C1 segment of cervical spinal cord (tissue), 14 donors: Measurements from ENCODE around the gene WNT5B.

ENCODE experiments used
- DNase-seq, 14 donors: peaks; one replicate each; lab custom pipeline; 2025; lab: John Stamatoyannopoulos, UW

WNT5B gene

DNA sequence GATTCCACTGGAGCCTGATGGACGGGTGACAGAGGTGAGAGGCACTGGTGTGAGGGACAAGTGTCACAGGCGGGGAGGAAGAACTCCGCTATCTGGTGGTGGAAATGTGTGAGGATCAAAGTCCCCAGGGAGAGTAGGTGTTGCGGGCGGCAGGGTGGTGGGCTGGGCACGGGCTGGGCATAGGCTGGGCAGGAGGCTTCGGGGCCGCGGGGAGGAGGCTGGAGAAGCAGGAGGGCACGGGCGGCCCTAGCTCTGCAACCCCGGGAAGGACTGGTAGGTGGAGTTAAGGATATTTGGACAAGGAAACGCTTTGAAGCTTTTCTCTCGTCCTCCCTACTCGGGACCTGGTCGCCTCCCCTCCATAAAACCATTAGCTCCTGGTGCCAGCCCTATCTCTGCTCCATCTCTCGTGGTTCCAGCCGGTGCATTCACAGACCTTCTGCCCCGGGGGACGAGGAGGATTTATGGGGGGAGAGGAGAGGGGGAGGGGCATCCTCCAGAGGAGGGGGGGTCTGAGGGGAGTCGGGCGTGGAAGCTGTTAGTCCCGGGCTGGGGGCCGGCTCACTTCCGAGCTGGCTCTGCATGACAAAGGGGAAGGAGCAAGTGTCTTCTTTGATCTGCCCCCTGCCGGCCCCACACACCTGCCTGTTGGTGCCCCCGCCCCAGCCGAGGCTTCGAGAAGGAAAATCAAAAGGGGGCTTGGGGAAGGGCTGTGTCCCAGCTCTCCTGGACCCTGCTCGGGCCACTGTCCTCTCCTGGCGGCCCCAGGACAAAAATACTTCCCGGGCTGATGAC lies 504 bp downstream of the WNT5B start:
- DNase-seq, result peak in 2 of 14 donors; percentile 24 to 33

DNA sequence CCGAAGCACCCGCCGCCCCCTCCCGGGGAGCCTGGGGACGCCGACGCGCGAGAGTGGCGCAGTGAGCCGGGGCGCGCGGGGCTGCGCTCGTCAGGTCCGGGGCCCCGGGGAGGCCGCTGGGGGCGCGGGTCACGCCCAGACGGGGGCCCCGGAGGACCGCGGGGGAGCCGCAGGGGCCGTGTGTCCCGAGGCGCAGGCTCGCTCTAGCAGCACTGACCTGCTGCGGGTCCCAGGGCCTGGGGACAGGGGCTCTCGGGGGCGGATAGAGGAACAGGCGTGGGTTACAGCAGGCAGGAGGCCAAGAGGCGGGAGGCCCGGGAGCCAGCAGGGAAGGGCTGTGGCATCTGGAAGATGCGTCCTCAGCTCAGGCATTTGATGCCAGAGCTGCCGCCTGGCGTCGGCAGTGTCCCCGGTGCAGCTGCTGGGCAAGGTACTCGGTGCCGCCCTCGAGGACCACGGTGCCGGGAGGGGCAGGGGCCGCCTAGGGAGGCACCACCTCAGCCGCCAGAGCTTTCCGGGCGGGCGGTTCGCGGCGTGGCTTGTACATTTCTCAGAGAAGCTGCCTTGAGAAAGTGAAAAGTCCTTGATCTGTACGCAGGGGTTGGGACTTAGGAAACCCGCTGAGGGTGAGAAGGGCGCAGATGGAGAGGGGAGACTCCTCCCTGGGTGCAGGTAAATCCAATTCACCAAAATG lies 1.2 kb downstream of the WNT5B start:
- peak in 7 of 14 donors; percentile 22 to 43 (median 32) for DNase-seq

DNA sequence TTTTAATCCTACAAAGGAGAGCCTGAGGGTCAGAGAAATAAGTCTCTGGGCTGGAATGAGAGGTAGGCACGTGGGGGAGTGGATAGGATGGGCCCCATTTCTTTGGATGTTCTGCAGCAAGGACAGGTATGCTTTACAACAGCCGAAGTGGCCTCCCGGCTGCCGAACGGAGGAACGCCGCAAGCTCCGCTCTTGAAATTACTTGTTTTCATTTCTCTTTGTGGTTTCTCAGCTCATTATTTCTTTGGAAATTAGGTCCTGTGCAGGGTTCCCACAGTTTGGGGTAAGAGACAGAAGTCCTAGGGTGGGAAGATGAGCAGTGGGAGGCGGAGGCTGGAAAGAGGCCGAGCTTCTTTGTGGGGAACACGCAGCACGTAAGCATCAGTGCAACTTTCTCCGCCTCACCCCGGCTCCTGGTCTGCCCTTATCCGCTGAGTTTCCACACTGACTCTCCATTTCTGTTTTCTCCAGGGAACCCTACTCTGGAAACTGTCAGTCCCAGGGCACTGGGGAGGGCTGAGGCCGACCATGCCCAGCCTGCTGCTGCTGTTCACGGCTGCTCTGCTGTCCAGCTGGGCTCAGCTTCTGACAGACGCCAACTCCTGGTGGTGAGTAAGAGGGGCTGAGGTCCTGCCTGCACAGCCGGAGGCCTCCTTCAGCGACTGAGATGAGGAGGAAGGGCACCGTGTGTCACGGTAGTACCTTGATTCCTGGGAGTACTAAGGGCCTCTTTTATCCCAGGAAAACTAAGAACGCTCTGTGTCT lies 2.0 kb downstream of the WNT5B start:
- no peak for DNase-seq

GRCh38 chr12:1632702-1633101 lies 3.7 kb downstream of the WNT5B start:
- DNase-seq, result peak in 4 of 14 donors; percentile 15 to 64 (median 32)

GRCh38 chr12:1633459-1633858 lies 4.4 kb downstream of the WNT5B start:
- DNase-seq, result no peak

DNA sequence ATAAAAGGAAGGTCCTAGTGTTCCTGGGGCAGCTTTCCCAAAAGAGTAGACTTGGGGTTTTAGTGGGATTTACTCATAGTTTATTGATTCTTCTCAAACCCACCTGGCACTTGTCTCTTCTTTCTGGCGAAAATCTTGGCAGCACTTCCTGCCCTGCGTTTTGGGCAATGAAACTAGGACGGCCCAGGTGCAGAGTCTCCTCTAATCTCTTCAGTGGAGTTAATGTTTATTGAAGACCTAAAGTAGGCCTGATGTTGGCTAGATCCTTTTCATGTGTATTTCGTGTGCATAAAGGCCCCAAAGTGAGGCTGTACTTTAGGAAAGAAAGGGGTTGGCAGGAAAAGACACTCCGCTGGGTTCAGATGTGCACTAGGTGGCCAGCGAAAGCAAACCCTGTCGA lies 5.1 kb downstream of the WNT5B start:
- DNase-seq, result no peak

GRCh38 chr12:1634590-1635191 lies 5.7 kb downstream of the WNT5B start:
- peak in 10 of 14 donors; percentile 44 to 77 (median 62) for DNase-seq

DNA sequence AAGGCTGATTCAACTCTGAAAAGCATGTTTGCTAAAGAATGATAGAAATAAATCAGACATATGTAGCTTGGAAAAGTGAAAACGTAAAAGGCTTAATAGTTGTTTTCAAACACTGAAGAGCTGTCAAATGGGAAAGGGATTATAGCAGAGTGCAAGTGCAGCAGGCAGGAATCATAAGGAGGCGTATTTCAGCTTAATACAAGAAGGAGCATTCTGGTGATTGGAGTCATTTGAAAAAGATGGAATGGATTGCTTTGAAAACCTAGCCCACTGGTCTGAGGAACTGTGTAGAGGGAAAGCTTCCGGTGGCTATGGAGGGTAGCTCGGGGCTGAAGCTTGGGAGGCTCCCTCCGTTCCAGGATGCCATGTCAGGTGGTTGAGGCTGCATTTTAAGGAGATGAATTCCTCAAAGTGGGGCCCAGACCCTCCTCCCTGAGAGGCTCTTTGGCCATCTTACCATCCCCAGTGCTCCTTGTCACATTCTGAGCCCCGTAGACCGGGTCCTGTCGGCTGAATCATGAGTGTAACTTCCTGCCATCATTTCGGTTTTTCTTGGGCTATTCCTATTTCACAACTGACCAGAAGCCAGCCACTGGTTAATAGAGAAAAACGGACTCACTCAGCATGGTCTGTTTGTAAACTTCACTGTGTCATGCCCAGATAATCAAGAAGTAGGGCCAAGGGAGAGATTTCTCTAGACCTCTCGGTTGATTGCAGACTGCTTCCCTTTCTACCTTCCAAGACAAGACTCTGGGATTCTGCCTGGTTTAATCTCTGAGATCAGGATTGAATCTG lies 6.5 kb downstream of the WNT5B start:
- DNase-seq, result no peak

GRCh38 chr12:1638203-1638602 lies 9.2 kb downstream of the WNT5B start:
- no peak for DNase-seq

GRCh38 chr12:1639538-1639937 lies 10.5 kb downstream of the WNT5B start:
- DNase-seq, result no peak

GRCh38 chr12:1640328-1641234 lies 11.6 kb downstream of the WNT5B start:
- no peak for DNase-seq

DNA sequence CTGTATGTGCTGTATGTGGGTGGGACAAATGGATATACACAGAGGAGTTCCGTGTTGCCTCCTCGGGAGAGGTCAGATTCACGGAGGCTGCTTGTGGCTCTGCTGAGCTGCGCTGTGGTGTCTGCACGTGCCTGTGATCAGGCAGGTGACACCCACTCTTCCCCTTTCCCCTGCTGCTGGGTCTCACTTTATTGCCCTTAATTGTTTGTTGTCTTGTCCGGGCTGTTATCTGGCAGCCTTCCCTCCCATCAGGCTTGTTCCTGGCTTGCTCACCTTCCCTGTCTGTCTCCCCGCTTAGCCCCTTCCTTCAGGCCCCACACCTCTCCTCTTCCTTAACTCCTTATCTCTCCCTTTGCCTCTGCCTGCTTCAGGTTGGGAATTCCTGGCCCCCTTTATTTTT lies 13.5 kb downstream of the WNT5B start:
- DNase-seq, result no peak

DNA sequence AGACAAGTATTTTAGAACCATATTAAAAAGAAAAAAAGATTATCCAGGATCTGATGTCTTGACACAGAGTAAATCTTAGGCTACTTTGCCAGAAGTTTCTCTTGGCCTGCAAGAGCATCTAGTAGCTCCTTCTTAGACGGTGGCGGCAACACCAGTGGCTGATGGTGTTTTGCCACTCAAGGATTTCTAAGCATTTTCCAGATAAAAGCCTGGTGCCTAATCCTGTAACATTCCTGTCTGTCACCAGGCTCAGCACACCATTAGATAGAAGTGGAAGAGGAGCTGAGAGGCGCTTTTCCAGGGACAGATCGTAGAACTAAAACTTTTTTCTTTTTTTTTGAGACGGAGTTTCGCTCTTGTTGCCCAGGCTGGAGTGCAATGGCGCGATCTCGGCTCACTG lies 14.0 kb downstream of the WNT5B start:
- DNase-seq, result no peak

GRCh38 chr12:1643905-1644533 lies 15.0 kb downstream of the WNT5B start:
- no peak for DNase-seq

GRCh38 chr12:1644534-1645438 lies 15.8 kb downstream of the WNT5B start:
- peak in 13 of 14 donors; percentile 15 to 90 (median 75) for DNase-seq

DNA sequence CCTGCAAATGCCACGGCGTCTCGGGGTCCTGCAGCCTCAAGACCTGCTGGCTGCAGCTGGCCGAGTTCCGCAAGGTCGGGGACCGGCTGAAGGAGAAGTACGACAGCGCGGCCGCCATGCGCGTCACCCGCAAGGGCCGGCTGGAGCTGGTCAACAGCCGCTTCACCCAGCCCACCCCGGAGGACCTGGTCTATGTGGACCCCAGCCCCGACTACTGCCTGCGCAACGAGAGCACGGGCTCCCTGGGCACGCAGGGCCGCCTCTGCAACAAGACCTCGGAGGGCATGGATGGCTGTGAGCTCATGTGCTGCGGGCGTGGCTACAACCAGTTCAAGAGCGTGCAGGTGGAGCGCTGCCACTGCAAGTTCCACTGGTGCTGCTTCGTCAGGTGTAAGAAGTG lies 16.8 kb downstream of the WNT5B start:
- no peak for DNase-seq

DNA sequence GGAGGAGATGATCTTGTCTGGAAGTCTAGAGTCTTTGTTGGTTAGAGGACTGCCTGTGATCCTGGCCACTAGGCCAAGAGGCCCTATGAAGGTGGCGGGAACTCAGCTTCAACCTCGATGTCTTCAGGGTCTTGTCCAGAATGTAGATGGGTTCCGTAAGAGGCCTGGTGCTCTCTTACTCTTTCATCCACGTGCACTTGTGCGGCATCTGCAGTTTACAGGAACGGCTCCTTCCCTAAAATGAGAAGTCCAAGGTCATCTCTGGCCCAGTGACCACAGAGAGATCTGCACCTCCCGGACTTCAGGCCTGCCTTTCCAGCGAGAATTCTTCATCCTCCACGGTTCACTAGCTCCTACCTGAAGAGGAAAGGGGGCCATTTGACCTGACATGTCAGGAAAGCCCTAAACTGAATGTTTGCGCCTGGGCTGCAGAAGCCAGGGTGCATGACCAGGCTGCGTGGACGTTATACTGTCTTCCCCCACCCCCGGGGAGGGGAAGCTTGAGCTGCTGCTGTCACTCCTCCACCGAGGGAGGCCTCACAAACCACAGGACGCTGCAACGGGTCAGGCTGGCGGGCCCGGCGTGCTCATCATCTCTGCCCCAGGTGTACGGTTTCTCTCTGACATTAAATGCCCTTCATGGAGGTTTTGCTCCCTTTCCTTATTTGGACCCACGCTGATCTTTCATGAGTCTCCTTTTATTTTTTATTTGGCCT lies 17.7 kb downstream of the WNT5B start:
- no peak for DNase-seq

GRCh38 chr12:1647285-1647669 lies 18.2 kb downstream of the WNT5B start:
- no peak for DNase-seq
